Fibroblast of skin of back (primary cell): Measurements from ENCODE around the gene SVIP.

Source experiments
- DNase-seq: peaks from one replicate; pipeline ENCODE4 v3.0.0-alpha.2; 2013

SVIP gene

GRCh38 chr11:22792497-22792896, 37.1 kb downstream of the SVIP start:
- peak; percentile 90 for DNase-seq

GRCh38 chr11:22787551-22788162, 41.9 kb downstream of the SVIP start:
- peak; percentile 58 for DNase-seq

GRCh38 chr11:22787055-22787454, 42.5 kb downstream of the SVIP start:
- DNase-seq: no peak

GRCh38 chr11:22786475-22786874, 43.1 kb downstream of the SVIP start:
- no peak for DNase-seq

GRCh38 chr11:22785251-22785650, 44.4 kb downstream of the SVIP start:
- peak; percentile 30 for DNase-seq

GRCh38 chr11:22780952-22781593, 48.5 kb downstream of the SVIP start:
- DNase-seq: no peak

- DNase-seq: no peak
Measured at GRCh38 chr11:22779850-22780249, 49.8 kb downstream of the SVIP start.

GRCh38 chr11:22778642-22779041, 51.0 kb downstream of the SVIP start:
- DNase-seq: no peak

- no peak for DNase-seq
Measured at GRCh38 chr11:22775248-22775647, 54.4 kb downstream of the SVIP start.

- no peak for DNase-seq
Measured at GRCh38 chr11:22774716-22775115, 54.9 kb downstream of the SVIP start.

- no peak for DNase-seq
Measured at GRCh38 chr11:22769081-22769480, 60.5 kb downstream of the SVIP start.
